Left ventricle myocardium inferior (tissue), 1 donor: ENCODE measurements around the gene KDM5B. TPM values are rescaled to one million over a fixed set of nuclear protein-coding genes. Genes with fewer than 3 reads are reported as not detected.

ENCODE experiments used
- DNase-seq: peaks from one replicate; pipeline ENCODE4 v3.0.0-alpha.2; 2020
- H3K27ac ChIP-seq: fragments of 200-600 bp; replicated peaks from 2 replicates; pipeline ENCODE4 v1.8.0; 2021
- H3K27me3 ChIP-seq: fragments of 200-600 bp; 2 replicates; pipeline ENCODE4 v1.8.0; 2021; ENCODE audit warnings: low read depth
- H3K36me3 ChIP-seq: fragments of 200-600 bp; 2 replicates; pipeline ENCODE4 v1.8.0; 2021
- H3K4me1 ChIP-seq: fragments of 200-600 bp; 2 replicates; pipeline ENCODE4 v1.8.0; 2021
- H3K4me3 ChIP-seq: fragments of 200-600 bp; 2 replicates; pipeline ENCODE4 v1.8.0; 2021; ENCODE audit warnings: mild to moderate bottlenecking, moderate library complexity
- H3K9me3 ChIP-seq: fragments of 200-600 bp; replicated peaks from 2 replicates; pipeline ENCODE4 v1.8.0; 2021
- intact Hi-C: fragments of 100-400 bp; cut with micrococcal nuclease; formaldehyde crosslinking; loops from one replicate; pipeline ENCODE4 v1.11.0; 2022
- total RNA-seq: library from RNA; stranded (reverse); fragmentation: NEBNext Ultra II Directional; extraction: Animal tissue kit (Norgen Biotek cat#: 25700); gene quantifications from one replicate; pipeline ENCODE4 v1.2.1, GENCODE V29; 2021
- TF ChIP-seq, protein P1 (sequence below): fragments of 200-600 bp; IDR thresholded peaks from 2 replicates; pipeline ENCODE4 v1.8.0; 2021; ENCODE audit warnings: antibody characterized with exemption, mild to moderate bottlenecking, borderline replicate concordance
- donor health status: DM: no; HTN: yes; CAD: no; lungs with severe emphysema.

KDM5B gene
- total RNA-seq, 1 donor from 2014 or later = 11.9 TPM

DNA sequence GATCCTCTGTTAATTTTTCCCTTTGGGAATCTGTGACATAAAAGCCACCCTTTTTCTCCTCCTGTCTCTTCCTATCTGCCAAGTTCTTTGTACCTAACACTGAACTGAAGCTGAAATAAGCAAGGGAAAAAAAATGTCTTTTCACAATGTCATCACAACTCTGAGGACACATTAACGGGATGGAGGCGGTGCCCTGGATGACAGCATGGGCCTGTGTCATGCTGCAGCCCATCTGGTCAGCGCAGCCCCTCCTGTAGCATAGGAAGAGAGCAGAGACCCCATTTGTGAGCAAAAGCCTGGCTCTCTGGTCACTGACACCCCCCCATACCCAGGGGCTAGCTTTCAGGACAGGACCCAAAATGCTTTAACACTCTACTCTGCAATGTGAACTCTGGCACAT lies 120.4 kb downstream of the KDM5B start:
- DNase-seq = no peak
- TF ChIP-seq, protein P1, sequence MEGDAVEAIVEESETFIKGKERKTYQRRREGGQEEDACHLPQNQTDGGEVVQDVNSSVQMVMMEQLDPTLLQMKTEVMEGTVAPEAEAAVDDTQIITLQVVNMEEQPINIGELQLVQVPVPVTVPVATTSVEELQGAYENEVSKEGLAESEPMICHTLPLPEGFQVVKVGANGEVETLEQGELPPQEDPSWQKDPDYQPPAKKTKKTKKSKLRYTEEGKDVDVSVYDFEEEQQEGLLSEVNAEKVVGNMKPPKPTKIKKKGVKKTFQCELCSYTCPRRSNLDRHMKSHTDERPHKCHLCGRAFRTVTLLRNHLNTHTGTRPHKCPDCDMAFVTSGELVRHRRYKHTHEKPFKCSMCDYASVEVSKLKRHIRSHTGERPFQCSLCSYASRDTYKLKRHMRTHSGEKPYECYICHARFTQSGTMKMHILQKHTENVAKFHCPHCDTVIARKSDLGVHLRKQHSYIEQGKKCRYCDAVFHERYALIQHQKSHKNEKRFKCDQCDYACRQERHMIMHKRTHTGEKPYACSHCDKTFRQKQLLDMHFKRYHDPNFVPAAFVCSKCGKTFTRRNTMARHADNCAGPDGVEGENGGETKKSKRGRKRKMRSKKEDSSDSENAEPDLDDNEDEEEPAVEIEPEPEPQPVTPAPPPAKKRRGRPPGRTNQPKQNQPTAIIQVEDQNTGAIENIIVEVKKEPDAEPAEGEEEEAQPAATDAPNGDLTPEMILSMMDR = no peak
- H3K4me1 ChIP-seq = no peaks in the 10 kb centered on the region
- H3K27me3 ChIP-seq = peaks cover 95% of the 10 kb centered on the region
- H3K27ac ChIP-seq = no peak overlapping the region
- H3K36me3 ChIP-seq = no peaks in the 10 kb centered on the region
- H3K9me3 ChIP-seq = no peaks in the 10 kb centered on the region
- intact Hi-C loops = no loop called here
- H3K4me3 ChIP-seq = no peak overlapping the region

DNA sequence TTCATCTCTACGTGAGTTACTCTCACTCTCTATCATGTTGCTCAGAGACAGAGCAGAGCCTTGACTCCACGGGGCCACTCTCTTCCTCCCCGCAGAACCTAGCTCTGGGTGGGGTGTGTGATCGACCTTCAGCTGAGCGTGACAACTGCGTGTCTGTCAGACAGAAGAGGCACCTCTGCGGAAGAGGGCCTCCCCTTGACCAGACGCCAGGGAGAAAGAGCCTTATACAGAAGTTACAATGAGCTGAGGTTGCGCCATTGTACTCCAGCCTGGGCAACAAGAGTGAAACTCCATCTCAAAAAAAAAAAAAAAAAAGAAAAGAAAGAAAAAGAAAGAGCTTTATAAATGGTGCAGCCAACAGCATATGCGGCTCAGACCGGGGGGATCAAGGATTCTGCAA lies 120.9 kb downstream of the KDM5B start:
- H3K9me3 ChIP-seq = no peaks in the 10 kb centered on the region
- H3K36me3 ChIP-seq = no peaks in the 10 kb centered on the region
- no peak for DNase-seq
- H3K27ac ChIP-seq = no peak overlapping the region
- intact Hi-C loops = no loop called here
- peaks cover 95% of the 10 kb centered on the region for H3K27me3 ChIP-seq
- H3K4me3 ChIP-seq = no peak overlapping the region
- TF ChIP-seq, protein P1 = no peak
- H3K4me1 ChIP-seq = no peaks in the 10 kb centered on the region

DNA sequence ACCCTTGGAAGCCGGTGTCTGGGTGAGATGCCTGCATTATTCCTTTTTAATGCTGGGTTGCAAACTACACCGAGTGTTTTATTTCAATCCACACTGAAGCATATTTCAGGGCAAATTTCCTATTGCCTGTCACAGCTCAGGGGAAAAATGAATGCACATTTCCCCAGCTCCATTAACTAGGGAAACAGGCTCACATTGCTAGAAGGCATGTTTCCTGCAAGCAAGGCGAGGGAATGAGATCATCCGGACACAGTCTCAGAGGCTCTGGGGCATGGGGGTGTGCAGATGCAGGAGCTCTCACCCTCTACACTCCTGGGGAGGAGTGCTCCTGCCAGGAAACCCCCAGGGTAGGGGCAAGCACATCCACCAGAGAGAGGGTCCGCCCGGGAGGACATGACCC lies 122.6 kb downstream of the KDM5B start:
- H3K27ac ChIP-seq = no peak overlapping the region
- no peak overlapping the region for H3K4me3 ChIP-seq
- TF ChIP-seq, protein P1 = no peak
- H3K9me3 ChIP-seq = no peaks in the 10 kb centered on the region
- H3K4me1 ChIP-seq = no peaks in the 10 kb centered on the region
- peaks cover 98% of the 10 kb centered on the region for H3K27me3 ChIP-seq
- H3K36me3 ChIP-seq = no peaks in the 10 kb centered on the region
- no peak for DNase-seq
- intact Hi-C loops = no loop called here

DNA sequence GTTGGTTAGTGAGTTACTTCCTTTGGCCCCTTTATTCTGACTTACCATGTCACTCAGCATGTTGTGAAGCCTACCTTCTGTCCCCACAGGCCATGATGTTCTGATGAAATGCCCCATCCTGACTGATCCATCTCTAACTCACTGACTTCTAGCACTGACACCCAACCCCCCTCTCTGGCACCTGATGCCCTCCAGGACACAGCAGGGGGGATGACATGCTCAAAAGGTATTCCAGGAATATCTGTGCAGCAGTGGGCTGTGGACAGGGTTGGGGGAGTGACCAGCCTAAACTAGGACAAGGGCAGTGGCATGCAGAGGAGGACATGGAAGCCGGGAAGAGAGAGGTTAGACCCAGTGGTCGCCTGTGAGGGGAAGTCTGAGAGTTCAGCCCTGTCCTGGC lies 123.5 kb downstream of the KDM5B start:
- H3K27me3 ChIP-seq = peaks cover 98% of the 10 kb centered on the region
- H3K36me3 ChIP-seq = no peaks in the 10 kb centered on the region
- TF ChIP-seq, protein P1 = no peak
- DNase-seq = no peak
- H3K27ac ChIP-seq = no peak overlapping the region
- intact Hi-C loops = no loop called here
- no peaks in the 10 kb centered on the region for H3K9me3 ChIP-seq
- H3K4me1 ChIP-seq = no peaks in the 10 kb centered on the region
- no peak overlapping the region for H3K4me3 ChIP-seq

DNA sequence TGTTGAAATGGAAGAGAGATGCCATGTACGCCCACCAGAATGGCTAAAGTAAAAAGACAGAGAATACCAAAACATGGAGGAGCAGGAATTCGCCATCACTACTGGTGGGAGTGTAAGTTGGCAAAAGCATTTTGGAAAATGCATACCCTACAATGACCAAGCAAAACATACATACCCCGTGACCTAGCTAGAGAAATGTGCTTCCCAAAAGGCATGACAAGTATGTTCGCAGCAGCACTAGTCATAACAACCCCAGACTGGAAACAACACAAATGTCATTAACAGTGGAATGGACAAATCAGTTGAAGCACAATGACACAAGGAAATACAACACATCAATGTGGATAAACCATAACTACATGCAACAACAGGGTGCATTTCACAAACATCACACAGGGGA lies 125.2 kb downstream of the KDM5B start:
- intact Hi-C loops = no loop called here
- H3K4me3 ChIP-seq = no peak overlapping the region
- no peak overlapping the region for H3K27ac ChIP-seq
- H3K9me3 ChIP-seq = no peaks in the 10 kb centered on the region
- no peaks in the 10 kb centered on the region for H3K4me1 ChIP-seq
- peaks cover 99% of the 10 kb centered on the region for H3K27me3 ChIP-seq
- H3K36me3 ChIP-seq = no peaks in the 10 kb centered on the region
- TF ChIP-seq, protein P1 = no peak
- DNase-seq = no peak

DNA sequence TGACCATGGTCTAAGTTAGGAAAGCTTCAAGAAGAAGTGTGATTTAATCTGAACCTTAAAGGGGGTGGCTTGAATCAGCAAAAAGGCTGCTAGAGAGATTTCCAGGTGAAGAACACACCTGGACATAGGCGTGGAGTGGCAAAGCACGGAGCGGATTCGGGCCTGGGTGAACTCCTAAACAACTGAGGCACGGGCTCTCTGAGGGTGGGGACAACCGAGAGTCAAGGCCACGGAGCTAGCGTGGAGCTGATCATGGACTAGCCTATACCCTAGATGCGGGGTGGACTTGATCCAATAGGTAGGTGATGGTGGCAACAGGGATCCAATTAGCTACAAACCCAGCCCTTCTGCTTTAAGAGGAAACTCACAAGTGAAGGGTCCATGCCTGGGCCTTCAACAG lies 125.7 kb downstream of the KDM5B start:
- Histone ChIP-seq H3K27me3 (peaks cover 93% of the 10 kb centered on the region), H3K27ac (no peak overlapping the region), H3K4me3 (no peak overlapping the region), H3K4me1 (no peaks in the 10 kb centered on the region), H3K36me3 (no peaks in the 10 kb centered on the region), H3K9me3 (peaks cover 4% of the 10 kb centered on the region)
- intact Hi-C loops = no loop called here
- DNase-seq = no peak
- TF ChIP-seq, protein P1 = no peak
